ENCODE measurements around the gene SVIP. TPM values are rescaled to one million over a fixed set of nuclear protein-coding genes. Genes with fewer than 3 reads are reported as not detected.

SVIP gene
- total RNA-seq, 2 donors from 2014 or later: 20.6 to 30.0 TPM

DNA sequence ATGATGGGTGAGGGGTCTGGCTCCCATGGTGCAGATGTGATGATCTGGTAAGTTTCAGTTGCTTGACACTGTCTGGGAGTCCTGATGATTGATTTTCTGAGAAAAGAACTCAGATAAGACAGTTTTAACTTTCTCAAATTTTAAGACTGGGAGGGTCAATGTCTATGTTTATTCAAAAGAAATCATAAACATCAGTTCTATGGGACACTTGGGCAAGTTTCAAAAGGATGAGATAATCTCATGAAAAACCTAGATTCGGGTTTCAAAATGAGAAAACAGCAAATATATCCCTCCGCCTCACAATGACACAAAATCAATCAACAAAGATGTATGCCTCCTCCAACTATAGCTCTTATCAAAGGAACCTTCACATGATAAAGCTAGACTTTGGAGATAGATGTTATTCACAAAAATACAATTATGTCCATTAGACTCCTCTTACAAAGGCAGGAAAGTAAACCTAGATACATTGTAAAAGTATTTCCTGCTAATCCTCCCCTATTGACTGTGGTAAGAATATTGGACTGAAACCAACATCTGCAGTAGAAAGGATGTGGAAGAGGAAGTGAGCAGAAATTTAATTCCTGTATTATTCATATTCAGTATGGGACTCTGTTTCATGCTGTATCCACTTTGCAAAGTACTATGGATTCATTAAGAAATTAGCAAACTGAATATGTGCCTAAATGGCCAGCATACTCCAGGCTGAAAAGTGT is 21.6 kb downstream of the SVIP start:
- TF ChIP-seq, protein P1, sequence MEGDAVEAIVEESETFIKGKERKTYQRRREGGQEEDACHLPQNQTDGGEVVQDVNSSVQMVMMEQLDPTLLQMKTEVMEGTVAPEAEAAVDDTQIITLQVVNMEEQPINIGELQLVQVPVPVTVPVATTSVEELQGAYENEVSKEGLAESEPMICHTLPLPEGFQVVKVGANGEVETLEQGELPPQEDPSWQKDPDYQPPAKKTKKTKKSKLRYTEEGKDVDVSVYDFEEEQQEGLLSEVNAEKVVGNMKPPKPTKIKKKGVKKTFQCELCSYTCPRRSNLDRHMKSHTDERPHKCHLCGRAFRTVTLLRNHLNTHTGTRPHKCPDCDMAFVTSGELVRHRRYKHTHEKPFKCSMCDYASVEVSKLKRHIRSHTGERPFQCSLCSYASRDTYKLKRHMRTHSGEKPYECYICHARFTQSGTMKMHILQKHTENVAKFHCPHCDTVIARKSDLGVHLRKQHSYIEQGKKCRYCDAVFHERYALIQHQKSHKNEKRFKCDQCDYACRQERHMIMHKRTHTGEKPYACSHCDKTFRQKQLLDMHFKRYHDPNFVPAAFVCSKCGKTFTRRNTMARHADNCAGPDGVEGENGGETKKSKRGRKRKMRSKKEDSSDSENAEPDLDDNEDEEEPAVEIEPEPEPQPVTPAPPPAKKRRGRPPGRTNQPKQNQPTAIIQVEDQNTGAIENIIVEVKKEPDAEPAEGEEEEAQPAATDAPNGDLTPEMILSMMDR (IDR thresholded peaks at IDR 0.05): no peak
- H3K9me3 ChIP-seq: no peaks in the 10 kb centered on the region
- H3K27ac ChIP-seq: no peak overlapping the region
- H3K36me3 ChIP-seq: no peaks in the 10 kb centered on the region
- H3K4me3 ChIP-seq: no peak overlapping the region
- H3K9ac ChIP-seq (ENCODE audit: low read depth in 2 of 2, low read length in 2 of 2): no peak overlapping the region
- intact Hi-C loops (cut with DNase I): no loop called here
- no peak for DNase-seq
- H3K4me1 ChIP-seq: no peaks in the 10 kb centered on the region
- H3K27me3 ChIP-seq: no peaks in the 10 kb centered on the region

DNA sequence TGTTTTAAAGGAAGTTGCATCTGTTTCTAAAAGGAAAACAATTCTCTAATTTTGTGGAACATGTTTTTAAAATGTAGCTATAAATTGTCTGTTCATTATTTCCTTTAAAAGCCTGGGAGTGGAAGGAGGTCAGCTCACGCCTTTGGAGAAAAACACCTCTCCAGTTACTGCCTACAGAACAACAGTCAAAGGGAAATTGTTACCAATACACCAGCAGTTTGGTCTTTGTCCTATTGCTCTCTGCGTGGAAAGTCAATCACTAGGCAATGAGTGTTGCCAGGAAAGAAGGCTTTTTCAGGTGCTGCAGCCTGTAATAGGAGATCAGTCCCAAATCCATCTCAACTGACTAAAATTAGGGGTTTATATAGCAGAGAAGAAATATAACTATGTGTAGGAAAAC is 22.2 kb downstream of the SVIP start:
- H3K27ac ChIP-seq: no peak overlapping the region
- no peak overlapping the region for H3K4me3 ChIP-seq
- H3K9me3 ChIP-seq: no peaks in the 10 kb centered on the region
- H3K36me3 ChIP-seq: no peaks in the 10 kb centered on the region
- TF ChIP-seq, protein P1 (IDR thresholded peaks at IDR 0.05): no peak
- no peaks in the 10 kb centered on the region for H3K4me1 ChIP-seq
- H3K27me3 ChIP-seq: no peaks in the 10 kb centered on the region
- intact Hi-C loops (cut with DNase I): no loop called here
- no peak for DNase-seq
- H3K9ac ChIP-seq (ENCODE audit: low read depth in 2 of 2, low read length in 2 of 2): no peak overlapping the region

DNA sequence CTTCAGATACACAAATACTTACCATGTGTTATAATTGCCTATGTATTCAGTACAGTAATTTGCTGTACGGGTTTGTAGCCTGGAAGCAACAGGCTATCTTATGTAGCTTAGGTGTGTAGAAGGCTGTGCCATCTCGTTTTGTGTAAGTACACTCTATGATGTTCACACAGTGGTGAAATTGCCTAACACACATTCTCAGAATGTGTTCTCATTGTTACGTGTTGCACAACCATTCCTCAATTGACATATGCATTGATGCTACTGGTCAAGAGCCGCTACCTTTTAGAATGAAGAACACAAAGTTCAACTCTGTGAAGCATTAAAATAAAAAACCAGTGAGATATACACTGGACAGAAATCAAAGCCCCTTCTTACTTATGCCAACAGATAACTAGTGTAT is 26.7 kb downstream of the SVIP start:
- Histone ChIP-seq H3K9ac (ENCODE audit: low read depth in 2 of 2, low read length in 2 of 2) (no peak overlapping the region), H3K27ac (no peak overlapping the region), H3K27me3 (no peaks in the 10 kb centered on the region), H3K4me3 (no peak overlapping the region), H3K36me3 (no peaks in the 10 kb centered on the region), H3K9me3 (no peaks in the 10 kb centered on the region), H3K4me1 (no peaks in the 10 kb centered on the region)
- no peak for DNase-seq
- TF ChIP-seq, protein P1 (IDR thresholded peaks at IDR 0.05): no peak
- intact Hi-C loops (cut with DNase I): no loop called here

DNA sequence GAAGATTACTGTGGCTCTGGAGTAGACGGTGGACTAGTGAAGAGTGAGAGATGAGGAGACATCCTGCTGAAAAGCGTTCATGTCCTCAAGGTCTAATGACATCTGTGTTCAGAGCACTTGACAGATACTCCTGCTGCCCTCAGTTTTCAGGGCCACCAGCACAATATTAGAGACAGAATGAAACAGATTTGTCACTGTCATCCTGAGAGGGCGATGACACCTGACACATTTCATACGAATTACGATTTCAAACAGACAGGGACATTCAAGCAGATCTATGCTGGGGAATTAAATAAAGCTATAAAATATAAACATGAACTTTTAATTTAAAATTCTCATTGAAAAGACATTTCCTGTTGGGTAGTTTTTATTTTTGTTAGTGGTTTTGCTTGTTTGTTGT is 29.1 kb downstream of the SVIP start:
- H3K9ac ChIP-seq (ENCODE audit: low read depth in 2 of 2, low read length in 2 of 2): no peak overlapping the region
- no peaks in the 10 kb centered on the region for H3K9me3 ChIP-seq
- H3K36me3 ChIP-seq: no peaks in the 10 kb centered on the region
- H3K27me3 ChIP-seq: no peaks in the 10 kb centered on the region
- H3K4me1 ChIP-seq: no peaks in the 10 kb centered on the region
- no peak for DNase-seq
- H3K4me3 ChIP-seq: no peak overlapping the region
- TF ChIP-seq, protein P1 (IDR thresholded peaks at IDR 0.05): no peak
- intact Hi-C loops (cut with DNase I): no loop called here
- H3K27ac ChIP-seq: no peak overlapping the region

DNA sequence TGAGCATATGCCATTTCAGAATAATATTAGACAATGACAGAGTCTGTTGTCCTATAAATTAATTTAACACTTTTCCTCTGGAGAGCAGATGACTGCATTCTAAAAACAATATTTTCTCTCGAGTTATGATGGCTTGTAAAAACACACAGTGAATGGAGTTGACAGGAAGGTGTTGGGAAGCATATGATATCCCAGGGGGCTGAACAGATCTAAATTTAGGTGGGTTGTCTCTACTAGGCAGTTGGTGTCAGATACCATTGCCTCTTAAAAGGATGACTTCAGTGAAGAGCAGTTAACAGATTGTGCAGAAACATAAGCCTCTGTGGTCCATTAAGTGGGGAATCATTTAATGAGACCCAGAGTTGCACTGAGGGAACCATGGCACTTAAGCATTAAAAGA is 30.7 kb downstream of the SVIP start:
- Histone ChIP-seq H3K36me3 (no peaks in the 10 kb centered on the region), H3K27me3 (no peaks in the 10 kb centered on the region), H3K9ac (ENCODE audit: low read depth in 2 of 2, low read length in 2 of 2) (no peak overlapping the region), H3K4me3 (no peak overlapping the region), H3K9me3 (no peaks in the 10 kb centered on the region), H3K27ac (no peak overlapping the region), H3K4me1 (no peaks in the 10 kb centered on the region)
- no peak for DNase-seq
- TF ChIP-seq, protein P1 (IDR thresholded peaks at IDR 0.05): no peak
- intact Hi-C loops (cut with DNase I): no loop called here

Data from colonic mucosa (tissue), 4 donors.